H9 (cell line): Measurements from ENCODE around the gene ROPN1. TPM values are rescaled to one million over a fixed set of nuclear protein-coding genes. Genes with fewer than 3 reads are reported as not detected.

ENCODE experiments used
- DNase-seq: peaks from one replicate; pipeline ENCODE4 v3.0.0-alpha.2; 2017
- H2AFZ ChIP-seq: one replicate; pipeline ENCODE4 v1.6.1; 2013; ENCODE audit warnings: mild to moderate bottlenecking, low read length, control low read depth, moderate library complexity
- H2AK5ac ChIP-seq: 2 replicates; pipeline ENCODE4 v1.6.1; 2013; ENCODE audit warnings: low read length, control low read depth, mixed read lengths; ENCODE audit not compliant: insufficient read length
- H2BK120ac ChIP-seq: one replicate; pipeline ENCODE4 v1.6.1; 2013; ENCODE audit warnings: low read depth, mild to moderate bottlenecking, low read length, control low read depth, inconsistent platforms; ENCODE audit not compliant: poor library complexity, severe bottlenecking
- H2BK12ac ChIP-seq: 2 replicates; pipeline ENCODE4 v1.6.1; 2013; ENCODE audit warnings: low read length, control low read depth, mixed read lengths, low read depth; ENCODE audit not compliant: insufficient read length
- H2BK15ac ChIP-seq: 2 replicates; pipeline ENCODE4 v1.6.1; 2013; ENCODE audit warnings: low read depth, low read length, control low read depth
- H2BK20ac ChIP-seq: one replicate; pipeline ENCODE4 v1.6.1; 2013; ENCODE audit warnings: low read depth, mild to moderate bottlenecking, low read length, control low read depth, inconsistent platforms; ENCODE audit not compliant: poor library complexity, severe bottlenecking
- H2BK5ac ChIP-seq: 2 replicates; pipeline ENCODE4 v1.6.1; 2013; ENCODE audit warnings: low read length, control low read depth, mixed read lengths; ENCODE audit not compliant: insufficient read length
- H3K14ac ChIP-seq: 2 replicates; pipeline ENCODE4 v1.6.1; 2013; ENCODE audit warnings: low read length, control low read depth; ENCODE audit not compliant: insufficient read depth
- H3K18ac ChIP-seq: 2 replicates; pipeline ENCODE4 v1.6.1; 2013; ENCODE audit warnings: low read depth, mild to moderate bottlenecking, mixed read lengths, low read length, control low read depth; ENCODE audit not compliant: insufficient read length
- H3K23ac ChIP-seq: 2 replicates; pipeline ENCODE4 v1.6.1; 2013; ENCODE audit warnings: low read length, control low read depth, mixed read lengths, low read depth; ENCODE audit not compliant: insufficient read length
- H3K23me2 ChIP-seq: 2 replicates; pipeline ENCODE4 v1.6.1; 2013; ENCODE audit warnings: low read depth, mild to moderate bottlenecking, mixed read lengths, low read length, control low read depth; ENCODE audit not compliant: insufficient read length, poor library complexity, severe bottlenecking
- H3K27ac ChIP-seq: 2 replicates; pipeline ENCODE4 v1.5.1; 2013; ENCODE audit warnings: low read length, control low read depth, mixed read lengths, low read depth; ENCODE audit not compliant: insufficient read length
- H3K27me3 ChIP-seq: 2 replicates; pipeline ENCODE4 v1.6.1; 2013; ENCODE audit warnings: low read length, control low read depth, inconsistent platforms; ENCODE audit not compliant: insufficient read depth
- H3K4ac ChIP-seq: 2 replicates; pipeline ENCODE4 v1.6.1; 2013; ENCODE audit warnings: low read depth, mild to moderate bottlenecking, control low read depth, inconsistent platforms, low read length, moderate library complexity
- H3K4me1 ChIP-seq: 2 replicates; pipeline ENCODE4 v1.6.1; 2013; ENCODE audit warnings: low read length, control low read depth, inconsistent platforms; ENCODE audit not compliant: insufficient read depth
- H3K4me2 ChIP-seq: 2 replicates; pipeline ENCODE4 v1.6.1; 2013; ENCODE audit warnings: low read length, control low read depth, mixed read lengths; ENCODE audit not compliant: insufficient read length, insufficient read depth
- H3K56ac ChIP-seq: 2 replicates; pipeline ENCODE4 v1.6.1; 2013; ENCODE audit warnings: low read depth, mild to moderate bottlenecking, mixed read lengths, low read length, control low read depth; ENCODE audit not compliant: insufficient read length
- H3K79me1 ChIP-seq: 2 replicates; pipeline ENCODE4 v1.6.1; 2013; ENCODE audit warnings: low read depth, mild to moderate bottlenecking, moderate library complexity, low read length, control low read depth, inconsistent platforms; ENCODE audit not compliant: insufficient read depth, poor library complexity, severe bottlenecking
- H3K79me2 ChIP-seq: 2 replicates; pipeline ENCODE4 v1.6.1; 2013; ENCODE audit warnings: low read length, control low read depth, inconsistent platforms; ENCODE audit not compliant: insufficient read depth
- H3K9ac ChIP-seq: 2 replicates; pipeline ENCODE4 v1.6.1; 2013; ENCODE audit warnings: low read length, control low read depth, mixed read lengths; ENCODE audit not compliant: insufficient read length; ENCODE audit errors: extremely low read depth
- H3K9me3 ChIP-seq: one replicate; pipeline ENCODE4 v1.6.1; 2013; ENCODE audit warnings: low read depth, low read length, inconsistent platforms; ENCODE audit not compliant: control insufficient read depth
- H3T11ph ChIP-seq: one replicate; pipeline ENCODE4 v1.6.1; 2013; ENCODE audit warnings: mild to moderate bottlenecking, low read length, control low read depth, inconsistent platforms
- H4K20me1 ChIP-seq: one replicate; pipeline ENCODE4 v1.6.1; 2013; ENCODE audit not compliant: control insufficient read depth, insufficient read length, insufficient read depth
- H4K5ac ChIP-seq: 2 replicates; pipeline ENCODE4 v1.6.1; 2013; ENCODE audit warnings: low read depth, mild to moderate bottlenecking, mixed read lengths, low read length, control low read depth; ENCODE audit not compliant: insufficient read length
- H4K8ac ChIP-seq: replicated peaks from 2 replicates; pipeline ENCODE4 v1.6.1; 2013; ENCODE audit warnings: low read length, control low read depth, mixed read lengths, low read depth; ENCODE audit not compliant: insufficient read length
- H4K91ac ChIP-seq: 2 replicates; pipeline ENCODE4 v1.6.1; 2013; ENCODE audit warnings: low read depth, mild to moderate bottlenecking, moderate library complexity, mixed read lengths, low read length, control low read depth; ENCODE audit not compliant: insufficient read length
- H3K27ac Mint-ChIP-seq, 3 experiments: 2 replicates in 2 of 3; 3 replicates in 1 of 3; pipeline ENCODE4 v1.8.0; 2020 to 2021; ENCODE audit warnings: mixed read lengths in 3 of 3, mild to moderate bottlenecking in 1 of 3, moderate library complexity in 1 of 3
- H3K27me3 Mint-ChIP-seq: 2 replicates; pipeline ENCODE4 v1.8.0; 2021; ENCODE audit warnings: low read depth, mild to moderate bottlenecking, moderate library complexity, mixed read lengths
- H3K36me3 Mint-ChIP-seq, 3 experiments: 2 replicates in 2 of 3; 3 replicates in 1 of 3; pipeline ENCODE4 v1.8.0; 2020 to 2021; ENCODE audit warnings: low read depth in 3 of 3, mixed read lengths in 3 of 3; ENCODE audit not compliant: insufficient read depth in 1 of 3
- H3K4me1 Mint-ChIP-seq, 2 experiments: 2 replicates each; pipeline ENCODE4 v1.8.0; 2020; ENCODE audit warnings: mixed read lengths in 2 of 2
- H3K4me3 Mint-ChIP-seq, 2 experiments: 2 replicates in 1 of 2; 3 replicates in 1 of 2; pipeline ENCODE4 v1.8.0; 2020 to 2021; ENCODE audit warnings: mild to moderate bottlenecking in 2 of 2, mixed read lengths in 2 of 2, moderate library complexity in 1 of 2
- H3K9me3 Mint-ChIP-seq, 2 experiments: 2 replicates in 1 of 2; 3 replicates in 1 of 2; pipeline ENCODE4 v1.8.0; 2020; ENCODE audit warnings: mild to moderate bottlenecking in 2 of 2, mixed read lengths in 2 of 2, moderate library complexity in 1 of 2
- CTCF ChIP-seq: fragments of 200-600 bp; sonication (generic); conservative IDR thresholded peaks from 3 replicates; pipeline ENCODE4 v1.8.0; 2021; ENCODE audit warnings: antibody characterized with exemption, mild to moderate bottlenecking
- WGBS: extraction: QIAGEN DNeasy Blood & Tissue Kit; methylation state at CpG from one replicate; pipeline ENCODE4 v1.1.7; 2013; ENCODE audit warnings: missing lambda C conversion rate, low lambda C conversion rate, mixed read lengths; ENCODE audit not compliant: insufficient read length; ENCODE audit errors: extremely low coverage; 5-methylcytosine and 5-hydroxymethylcytosine counted together
- total RNA-seq: library from RNA; stranded (reverse); gene quantifications from 2 replicates; pipeline ENCODE4 v1.2.1, GENCODE V29; 2021

The ROPN1 gene
- total RNA-seq, 1 experiment from 2014 or later, result not detected

GRCh38 chr3:124032881-124033359 is 41.0 kb upstream of the ROPN1 start:
- Histone ChIP-seq H3K27ac (no peak overlapping the region), H3K4ac (no peak overlapping the region), H3T11ph (no peak overlapping the region), H3K27me3 (peaks cover 21% of the 10 kb centered on the region), H3K9ac (peak overlapping the region; percentile 70), H4K8ac (no peak overlapping the region), H3K4me1 (0 out of 2 replicates have a peak, but pooled peaks cover 1% of the 10 kb centered on the region), H2BK120ac (no peak overlapping the region), H4K5ac (no peak overlapping the region), H3K79me1 (no peaks in the 10 kb centered on the region), H3K79me2 (no peaks in the 10 kb centered on the region), H3K23ac (no peak overlapping the region), H4K20me1 (no peaks in the 10 kb centered on the region), H2AK5ac (no peak overlapping the region), H3K23me2 (peaks cover 15% of the 10 kb centered on the region), H3K14ac (peak overlapping the region; percentile 69; the same call in 1 of the 2 replicates), H2BK5ac (no peak overlapping the region), H3K9me3 (no peaks in the 10 kb centered on the region), H3K4me2 (peak overlapping the region; percentile 98), H3K18ac (no peak overlapping the region), H4K91ac (no peak overlapping the region), H2BK15ac (no peak overlapping the region), H2BK12ac (no peak overlapping the region), H2BK20ac (no peak overlapping the region), H2AFZ (no peak overlapping the region), H3K56ac (no peak overlapping the region)
- H3K9me3 Mint-ChIP-seq, result no peaks in the 10 kb centered on the region; a peak in 1 of 5 replicates
- peak; percentile 91 for DNase-seq
- no CpG with 5 or more reads among the region's 48 CpGs for WGBS
- TF ChIP-seq CTCF, result peak; percentile 78
- H3K4me3 Mint-ChIP-seq, result peak overlapping the region; percentile 69 to 85
- peaks cover 36% of the 10 kb centered on the region for H3K27me3 Mint-ChIP-seq
- no peak overlapping the region for H3K27ac Mint-ChIP-seq
- H3K4me1 Mint-ChIP-seq, result peaks cover 16 to 17% of the 10 kb centered on the region in 2 experiments
- H3K36me3 Mint-ChIP-seq, result no peaks in the 10 kb centered on the region
